GM23338 (cell line): ENCODE results near the gene CASK. TPM values are rescaled to one million over a fixed set of nuclear protein-coding genes. Genes with fewer than 3 reads are reported as not detected.

Source experiments
- ETS1 ChIP-seq: IDR thresholded peaks from 2 replicates; pipeline ENCODE4 v1.6.1; 2016; ENCODE audit warnings: antibody characterized with exemption
- EZH2 ChIP-seq: fragments of 200-600 bp; sonication (generic); IDR thresholded peaks from one replicate; pipeline ENCODE4 v1.8.0; 2017; ENCODE audit warnings: antibody characterized with exemption, mild to moderate bottlenecking, low read depth; ENCODE audit not compliant: unreplicated experiment
- NANOG ChIP-seq: IDR thresholded peaks from 2 replicates; pipeline ENCODE4 v1.6.1; 2016; ENCODE audit warnings: antibody characterized with exemption, borderline replicate concordance
- POLR2AphosphoS5 ChIP-seq: IDR thresholded peaks from 2 replicates; pipeline ENCODE4 v1.6.1; 2016; ENCODE audit warnings: antibody characterized with exemption, low read depth
- REST ChIP-seq: IDR thresholded peaks from one replicate; pipeline ENCODE4 v1.6.1; 2018; ENCODE audit warnings: antibody characterized with exemption; ENCODE audit not compliant: unreplicated experiment
- STAT1 ChIP-seq: IDR thresholded peaks from one replicate; pipeline ENCODE4 v1.6.1; 2016; ENCODE audit warnings: antibody characterized with exemption; ENCODE audit not compliant: unreplicated experiment
- ZNF331 ChIP-seq: fragments of 250-450 bp; sonication (Bioruptor Pico); IDR thresholded peaks from 2 replicates; pipeline ENCODE4 v1.5.0; 2020; ENCODE audit warnings: low read depth, mild to moderate bottlenecking, moderate library complexity
- polyA plus RNA-seq: library from polyadenylated mRNA; unstranded; fragments of >200 nt; fragmentation: Nextera tagmentation; extraction: Ambion mirVana; gene quantifications from 2 replicates; pipeline ENCODE4 v1.2.1, GENCODE V29; 2016
- total RNA-seq: library from RNA; depleted of rRNA; stranded (reverse); fragments of >200 nt; shearing (Covaris generic); gene quantifications from 2 replicates; pipeline ENCODE4 v1.2.3, GENCODE V29; 2014
- TF ChIP-seq, protein P1 (sequence below): fragments of 250-450 bp; sonication (Bioruptor Pico); IDR thresholded peaks from 2 replicates; pipeline ENCODE4 v1.5.0; 2020; ENCODE audit warnings: mild to moderate bottlenecking, moderate library complexity
- TF ChIP-seq, protein P2 (sequence below), 2 experiments: fragments of 200-600 bp in 1 of 2; sonication (generic) in 1 of 2; conservative IDR thresholded peaks; 2 replicates each; pipeline versions ENCODE4 v1.5.1 to v1.6.1; 2016 to 2017; ENCODE audit warnings: antibody characterized with exemption in 2 of 2, low read depth in 2 of 2, mild to moderate bottlenecking in 2 of 2, moderate library complexity in 1 of 2

The CASK gene
- total and polyA plus RNA-seq, 2 experiments from 2014 or later = 15.3 to 44.4 TPM

GRCh38 chrX:41475191-41475590, 448.2 kb downstream of the CASK start (continued):
- TF ChIP-seq, protein P1, sequence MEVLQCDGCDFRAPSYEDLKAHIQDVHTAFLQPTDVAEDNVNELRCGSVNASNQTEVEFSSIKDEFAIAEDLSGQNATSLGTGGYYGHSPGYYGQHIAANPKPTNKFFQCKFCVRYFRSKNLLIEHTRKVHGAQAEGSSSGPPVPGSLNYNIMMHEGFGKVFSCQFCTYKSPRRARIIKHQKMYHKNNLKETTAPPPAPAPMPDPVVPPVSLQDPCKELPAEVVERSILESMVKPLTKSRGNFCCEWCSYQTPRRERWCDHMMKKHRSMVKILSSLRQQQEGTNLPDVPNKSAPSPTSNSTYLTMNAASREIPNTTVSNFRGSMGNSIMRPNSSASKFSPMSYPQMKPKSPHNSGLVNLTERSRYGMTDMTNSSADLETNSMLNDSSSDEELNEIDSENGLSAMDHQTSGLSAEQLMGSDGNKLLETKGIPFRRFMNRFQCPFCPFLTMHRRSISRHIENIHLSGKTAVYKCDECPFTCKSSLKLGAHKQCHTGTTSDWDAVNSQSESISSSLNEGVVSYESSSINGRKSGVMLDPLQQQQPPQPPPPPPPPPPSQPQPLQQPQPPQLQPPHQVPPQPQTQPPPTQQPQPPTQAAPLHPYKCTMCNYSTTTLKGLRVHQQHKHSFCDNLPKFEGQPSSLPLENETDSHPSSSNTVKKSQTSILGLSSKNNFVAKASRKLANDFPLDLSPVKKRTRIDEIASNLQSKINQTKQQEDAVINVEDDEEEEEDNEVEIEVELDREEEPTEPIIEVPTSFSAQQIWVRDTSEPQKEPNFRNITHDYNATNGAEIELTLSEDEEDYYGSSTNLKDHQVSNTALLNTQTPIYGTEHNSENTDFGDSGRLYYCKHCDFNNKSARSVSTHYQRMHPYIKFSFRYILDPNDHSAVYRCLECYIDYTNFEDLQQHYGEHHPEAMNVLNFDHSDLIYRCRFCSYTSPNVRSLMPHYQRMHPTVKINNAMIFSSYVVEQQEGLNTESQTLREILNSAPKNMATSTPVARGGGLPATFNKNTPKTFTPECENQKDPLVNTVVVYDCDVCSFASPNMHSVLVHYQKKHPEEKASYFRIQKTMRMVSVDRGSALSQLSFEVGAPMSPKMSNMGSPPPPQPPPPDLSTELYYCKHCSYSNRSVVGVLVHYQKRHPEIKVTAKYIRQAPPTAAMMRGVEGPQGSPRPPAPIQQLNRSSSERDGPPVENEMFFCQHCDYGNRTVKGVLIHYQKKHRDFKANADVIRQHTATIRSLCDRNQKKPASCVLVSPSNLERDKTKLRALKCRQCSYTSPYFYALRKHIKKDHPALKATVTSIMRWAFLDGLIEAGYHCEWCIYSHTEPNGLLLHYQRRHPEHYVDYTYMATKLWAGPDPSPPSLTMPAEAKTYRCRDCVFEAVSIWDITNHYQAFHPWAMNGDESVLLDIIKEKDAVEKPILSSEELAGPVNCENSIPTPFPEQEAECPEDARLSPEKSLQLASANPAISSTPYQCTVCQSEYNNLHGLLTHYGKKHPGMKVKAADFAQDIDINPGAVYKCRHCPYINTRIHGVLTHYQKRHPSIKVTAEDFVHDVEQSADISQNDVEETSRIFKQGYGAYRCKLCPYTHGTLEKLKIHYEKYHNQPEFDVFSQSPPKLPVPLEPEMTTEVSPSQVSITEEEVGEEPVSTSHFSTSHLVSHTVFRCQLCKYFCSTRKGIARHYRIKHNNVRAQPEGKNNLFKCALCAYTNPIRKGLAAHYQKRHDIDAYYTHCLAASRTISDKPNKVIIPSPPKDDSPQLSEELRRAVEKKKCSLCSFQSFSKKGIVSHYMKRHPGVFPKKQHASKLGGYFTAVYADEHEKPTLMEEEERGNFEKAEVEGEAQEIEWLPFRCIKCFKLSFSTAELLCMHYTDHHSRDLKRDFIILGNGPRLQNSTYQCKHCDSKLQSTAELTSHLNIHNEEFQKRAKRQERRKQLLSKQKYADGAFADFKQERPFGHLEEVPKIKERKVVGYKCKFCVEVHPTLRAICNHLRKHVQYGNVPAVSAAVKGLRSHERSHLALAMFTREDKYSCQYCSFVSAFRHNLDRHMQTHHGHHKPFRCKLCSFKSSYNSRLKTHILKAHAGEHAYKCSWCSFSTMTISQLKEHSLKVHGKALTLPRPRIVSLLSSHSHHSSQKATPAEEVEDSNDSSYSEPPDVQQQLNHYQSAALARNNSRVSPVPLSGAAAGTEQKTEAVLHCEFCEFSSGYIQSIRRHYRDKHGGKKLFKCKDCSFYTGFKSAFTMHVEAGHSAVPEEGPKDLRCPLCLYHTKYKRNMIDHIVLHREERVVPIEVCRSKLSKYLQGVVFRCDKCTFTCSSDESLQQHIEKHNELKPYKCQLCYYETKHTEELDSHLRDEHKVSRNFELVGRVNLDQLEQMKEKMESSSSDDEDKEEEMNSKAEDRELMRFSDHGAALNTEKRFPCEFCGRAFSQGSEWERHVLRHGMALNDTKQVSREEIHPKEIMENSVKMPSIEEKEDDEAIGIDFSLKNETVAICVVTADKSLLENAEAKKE = no peak
- TF ChIP-seq ETS1 = no peak
- TF ChIP-seq NANOG = no peak
- TF ChIP-seq ZNF331 (CRISPR knock-in tag) = no peak
- no peak for TF ChIP-seq REST
- TF ChIP-seq EZH2 = no peak
- TF ChIP-seq POLR2AphosphoS5 = no peak
- no peak for TF ChIP-seq STAT1
- TF ChIP-seq, protein P2, sequence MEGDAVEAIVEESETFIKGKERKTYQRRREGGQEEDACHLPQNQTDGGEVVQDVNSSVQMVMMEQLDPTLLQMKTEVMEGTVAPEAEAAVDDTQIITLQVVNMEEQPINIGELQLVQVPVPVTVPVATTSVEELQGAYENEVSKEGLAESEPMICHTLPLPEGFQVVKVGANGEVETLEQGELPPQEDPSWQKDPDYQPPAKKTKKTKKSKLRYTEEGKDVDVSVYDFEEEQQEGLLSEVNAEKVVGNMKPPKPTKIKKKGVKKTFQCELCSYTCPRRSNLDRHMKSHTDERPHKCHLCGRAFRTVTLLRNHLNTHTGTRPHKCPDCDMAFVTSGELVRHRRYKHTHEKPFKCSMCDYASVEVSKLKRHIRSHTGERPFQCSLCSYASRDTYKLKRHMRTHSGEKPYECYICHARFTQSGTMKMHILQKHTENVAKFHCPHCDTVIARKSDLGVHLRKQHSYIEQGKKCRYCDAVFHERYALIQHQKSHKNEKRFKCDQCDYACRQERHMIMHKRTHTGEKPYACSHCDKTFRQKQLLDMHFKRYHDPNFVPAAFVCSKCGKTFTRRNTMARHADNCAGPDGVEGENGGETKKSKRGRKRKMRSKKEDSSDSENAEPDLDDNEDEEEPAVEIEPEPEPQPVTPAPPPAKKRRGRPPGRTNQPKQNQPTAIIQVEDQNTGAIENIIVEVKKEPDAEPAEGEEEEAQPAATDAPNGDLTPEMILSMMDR (conservative IDR thresholded peaks at IDR 0.05; ENCODE audit: low read depth in 2 of 2) = no peak
